Measurements from ENCODE around the gene OPA1.

OPA1 gene

GRCh38 chr3:193711964-193712598 is 119.1 kb downstream of the OPA1 start:
- peaks cover 19% of the 10 kb centered on the region for H3K9me3 ChIP-seq (ENCODE audit: control insufficient read depth, insufficient read depth, low read length)
- no peak overlapping the region for H3K4me3 ChIP-seq (ENCODE audit: low read depth, low read length)
- no peaks in the 10 kb centered on the region for H3K27me3 ChIP-seq (ENCODE audit: control insufficient read depth, insufficient read depth, low read length)
- peaks cover 3% of the 10 kb centered on the region for H3K4me1 ChIP-seq (ENCODE audit: control insufficient read depth, insufficient read depth, low read length)
- peaks cover 2% of the 10 kb centered on the region for H3K36me3 ChIP-seq (ENCODE audit: control insufficient read depth, insufficient read depth, low read length)
- no peak overlapping the region for H3K9ac ChIP-seq (ENCODE audit: low read depth, low read length)

- peaks cover 23% of the 10 kb centered on the region for H3K9me3 ChIP-seq (ENCODE audit: control insufficient read depth, insufficient read depth, low read length)
- peaks cover 3% of the 10 kb centered on the region for H3K4me1 ChIP-seq (ENCODE audit: control insufficient read depth, insufficient read depth, low read length)
- peaks cover 2% of the 10 kb centered on the region for H3K36me3 ChIP-seq (ENCODE audit: control insufficient read depth, insufficient read depth, low read length)
- H3K27me3 ChIP-seq (ENCODE audit: control insufficient read depth, insufficient read depth, low read length), result no peaks in the 10 kb centered on the region
- no peak overlapping the region for H3K9ac ChIP-seq (ENCODE audit: low read depth, low read length)
- H3K4me3 ChIP-seq (ENCODE audit: low read depth, low read length), result no peak overlapping the region
These were observed 119.9 kb downstream of the OPA1 start for GRCh38 chr3:193712938-193713337.

GRCh38 chr3:193714523-193715137 is 121.6 kb downstream of the OPA1 start:
- H3K9me3 ChIP-seq (ENCODE audit: control insufficient read depth, insufficient read depth, low read length), result peaks cover 23% of the 10 kb centered on the region
- no peaks in the 10 kb centered on the region for H3K27me3 ChIP-seq (ENCODE audit: control insufficient read depth, insufficient read depth, low read length)
- H3K36me3 ChIP-seq (ENCODE audit: control insufficient read depth, insufficient read depth, low read length), result peaks cover 2% of the 10 kb centered on the region
- H3K9ac ChIP-seq (ENCODE audit: low read depth, low read length), result no peak overlapping the region
- H3K4me3 ChIP-seq (ENCODE audit: low read depth, low read length), result no peak overlapping the region
- peaks cover 3% of the 10 kb centered on the region for H3K4me1 ChIP-seq (ENCODE audit: control insufficient read depth, insufficient read depth, low read length)

- peaks cover 25% of the 10 kb centered on the region for H3K9me3 ChIP-seq (ENCODE audit: control insufficient read depth, insufficient read depth, low read length)
- H3K4me1 ChIP-seq (ENCODE audit: control insufficient read depth, insufficient read depth, low read length), result no peaks in the 10 kb centered on the region
- H3K9ac ChIP-seq (ENCODE audit: low read depth, low read length), result no peak overlapping the region
- H3K4me3 ChIP-seq (ENCODE audit: low read depth, low read length), result peak overlapping the region; percentile 8
- H3K27me3 ChIP-seq (ENCODE audit: control insufficient read depth, insufficient read depth, low read length), result no peaks in the 10 kb centered on the region
- H3K36me3 ChIP-seq (ENCODE audit: control insufficient read depth, insufficient read depth, low read length), result peaks cover 2% of the 10 kb centered on the region
These were observed 123.1 kb downstream of the OPA1 start for GRCh38 chr3:193716150-193716549.

- peaks cover 13% of the 10 kb centered on the region for H3K9me3 ChIP-seq (ENCODE audit: control insufficient read depth, insufficient read depth, low read length)
These were observed 126.7 kb downstream of the OPA1 start for GRCh38 chr3:193719735-193720134.

GRCh38 chr3:193720169-193720568 is 127.2 kb downstream of the OPA1 start:
- Histone ChIP-seq H3K27me3 (ENCODE audit: control insufficient read depth, insufficient read depth, low read length) (no peaks in the 10 kb centered on the region), H3K9me3 (ENCODE audit: control insufficient read depth, insufficient read depth, low read length) (peaks cover 8% of the 10 kb centered on the region), H3K4me1 (ENCODE audit: control insufficient read depth, insufficient read depth, low read length) (no peaks in the 10 kb centered on the region), H3K9ac (ENCODE audit: low read depth, low read length) (no peak overlapping the region), H3K36me3 (ENCODE audit: control insufficient read depth, insufficient read depth, low read length) (no peaks in the 10 kb centered on the region), H3K4me3 (ENCODE audit: low read depth, low read length) (no peak overlapping the region)

More at GRCh38 chr3:193719735-193720134, 126.7 kb downstream of the OPA1 start:
- H3K4me1 ChIP-seq (ENCODE audit: control insufficient read depth, insufficient read depth, low read length), result no peaks in the 10 kb centered on the region
- H3K4me3 ChIP-seq (ENCODE audit: low read depth, low read length), result no peak overlapping the region
- H3K9ac ChIP-seq (ENCODE audit: low read depth, low read length), result no peak overlapping the region
- peaks cover 2% of the 10 kb centered on the region for H3K36me3 ChIP-seq (ENCODE audit: control insufficient read depth, insufficient read depth, low read length)
- H3K27me3 ChIP-seq (ENCODE audit: control insufficient read depth, insufficient read depth, low read length), result no peaks in the 10 kb centered on the region

GRCh38 chr3:193722566-193722965 is 129.6 kb downstream of the OPA1 start:
- Histone ChIP-seq H3K27me3 (ENCODE audit: control insufficient read depth, insufficient read depth, low read length) (no peaks in the 10 kb centered on the region), H3K9ac (ENCODE audit: low read depth, low read length) (no peak overlapping the region), H3K4me1 (ENCODE audit: control insufficient read depth, insufficient read depth, low read length) (no peaks in the 10 kb centered on the region), H3K4me3 (ENCODE audit: low read depth, low read length) (no peak overlapping the region), H3K9me3 (ENCODE audit: control insufficient read depth, insufficient read depth, low read length) (peaks cover 3% of the 10 kb centered on the region), H3K36me3 (ENCODE audit: control insufficient read depth, insufficient read depth, low read length) (no peaks in the 10 kb centered on the region)

- no peaks in the 10 kb centered on the region for H3K9me3 ChIP-seq (ENCODE audit: control insufficient read depth, insufficient read depth, low read length)
- no peaks in the 10 kb centered on the region for H3K36me3 ChIP-seq (ENCODE audit: control insufficient read depth, insufficient read depth, low read length)
- no peaks in the 10 kb centered on the region for H3K27me3 ChIP-seq (ENCODE audit: control insufficient read depth, insufficient read depth, low read length)
- H3K9ac ChIP-seq (ENCODE audit: low read depth, low read length), result no peak overlapping the region
- H3K4me3 ChIP-seq (ENCODE audit: low read depth, low read length), result no peak overlapping the region
- no peaks in the 10 kb centered on the region for H3K4me1 ChIP-seq (ENCODE audit: control insufficient read depth, insufficient read depth, low read length)
These were observed 134.1 kb downstream of the OPA1 start for GRCh38 chr3:193727089-193727488.

GRCh38 chr3:193728429-193729087 is 135.6 kb downstream of the OPA1 start:
- Histone ChIP-seq H3K4me1 (ENCODE audit: control insufficient read depth, insufficient read depth, low read length) (no peaks in the 10 kb centered on the region), H3K4me3 (ENCODE audit: low read depth, low read length) (no peak overlapping the region), H3K36me3 (ENCODE audit: control insufficient read depth, insufficient read depth, low read length) (no peaks in the 10 kb centered on the region), H3K9me3 (ENCODE audit: control insufficient read depth, insufficient read depth, low read length) (no peaks in the 10 kb centered on the region), H3K9ac (ENCODE audit: low read depth, low read length) (no peak overlapping the region), H3K27me3 (ENCODE audit: control insufficient read depth, insufficient read depth, low read length) (no peaks in the 10 kb centered on the region)

GRCh38 chr3:193729088-193729465 is 136.1 kb downstream of the OPA1 start:
- no peaks in the 10 kb centered on the region for H3K4me1 ChIP-seq (ENCODE audit: control insufficient read depth, insufficient read depth, low read length)
- H3K4me3 ChIP-seq (ENCODE audit: low read depth, low read length), result no peak overlapping the region
- no peaks in the 10 kb centered on the region for H3K27me3 ChIP-seq (ENCODE audit: control insufficient read depth, insufficient read depth, low read length)
- H3K9me3 ChIP-seq (ENCODE audit: control insufficient read depth, insufficient read depth, low read length), result no peaks in the 10 kb centered on the region
- no peak overlapping the region for H3K9ac ChIP-seq (ENCODE audit: low read depth, low read length)
- H3K36me3 ChIP-seq (ENCODE audit: control insufficient read depth, insufficient read depth, low read length), result no peaks in the 10 kb centered on the region

- H3K9ac ChIP-seq (ENCODE audit: low read depth, low read length), result no peak overlapping the region
These were observed 136.6 kb downstream of the OPA1 start for GRCh38 chr3:193729601-193730000.

GRCh38 chr3:193730511-193730910 is 137.5 kb downstream of the OPA1 start:
- H3K27me3 ChIP-seq (ENCODE audit: control insufficient read depth, insufficient read depth, low read length), result no peaks in the 10 kb centered on the region
- no peaks in the 10 kb centered on the region for H3K36me3 ChIP-seq (ENCODE audit: control insufficient read depth, insufficient read depth, low read length)
- no peaks in the 10 kb centered on the region for H3K4me1 ChIP-seq (ENCODE audit: control insufficient read depth, insufficient read depth, low read length)
- no peak overlapping the region for H3K4me3 ChIP-seq (ENCODE audit: low read depth, low read length)
- H3K9me3 ChIP-seq (ENCODE audit: control insufficient read depth, insufficient read depth, low read length), result no peaks in the 10 kb centered on the region
- no peak overlapping the region for H3K9ac ChIP-seq (ENCODE audit: low read depth, low read length)

More at GRCh38 chr3:193729601-193730000, 136.6 kb downstream of the OPA1 start:
- Histone ChIP-seq H3K4me3 (ENCODE audit: low read depth, low read length) (no peak overlapping the region), H3K36me3 (ENCODE audit: control insufficient read depth, insufficient read depth, low read length) (no peaks in the 10 kb centered on the region), H3K27me3 (ENCODE audit: control insufficient read depth, insufficient read depth, low read length) (no peaks in the 10 kb centered on the region), H3K9me3 (ENCODE audit: control insufficient read depth, insufficient read depth, low read length) (no peaks in the 10 kb centered on the region), H3K4me1 (ENCODE audit: control insufficient read depth, insufficient read depth, low read length) (no peaks in the 10 kb centered on the region)
